Islet of Langerhans (tissue), 1 donor: ENCODE data around the gene FGD1.

Experiments
- FAIRE-seq: peaks from one replicate; lab custom pipeline; 2011; peaks lifted over from hg19 to GRCh38; lab: Jason Lieb, UNC

FGD1 gene

DNA sequence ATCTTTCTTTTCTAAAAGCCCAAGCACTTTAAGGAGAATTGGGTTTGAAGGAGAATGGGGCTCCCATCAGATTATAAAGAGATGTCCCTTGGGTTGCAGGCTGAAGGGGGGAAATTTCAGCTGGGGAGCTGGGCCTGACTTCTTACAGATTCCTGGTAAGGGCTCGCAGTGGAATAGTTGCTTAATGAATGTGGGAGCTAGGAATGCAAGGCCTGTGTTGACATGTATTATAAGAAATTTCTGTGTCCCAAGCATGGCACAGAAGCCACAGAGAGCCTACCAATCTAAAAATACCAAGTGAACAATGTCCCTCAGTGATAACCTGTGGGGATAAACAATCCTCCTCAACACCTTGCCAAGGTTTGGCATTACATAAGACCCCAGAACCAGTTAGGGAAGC, 98.9 kb downstream of the FGD1 start:
- FAIRE-seq = no peak
